Stimulated activated CD4-positive, alpha-beta T cell treated with anti-CD3 and anti-CD28 coated beads, Interleukin-1b, Interleukin-23, amount 100 ng/mL, for 24 hours (primary cell): ENCODE results near the gene USP47.
A peak's percentile ranks its signal among the peaks of the same experiment; 100 is the strongest.
"Not testable (repeated sequence)": the region's sequence is repeated elsewhere in the genome, so short reads cannot be mapped to it uniquely, and the experiment has no call there.

ENCODE experiments used
- DNase-seq, 4 experiments: peaks; one replicate each; pipeline ENCODE4 v3.0.0-alpha.2; 2020; ENCODE audit warnings: low read depth in 4 of 4, low spot score in 1 of 4

The USP47 gene

DNA sequence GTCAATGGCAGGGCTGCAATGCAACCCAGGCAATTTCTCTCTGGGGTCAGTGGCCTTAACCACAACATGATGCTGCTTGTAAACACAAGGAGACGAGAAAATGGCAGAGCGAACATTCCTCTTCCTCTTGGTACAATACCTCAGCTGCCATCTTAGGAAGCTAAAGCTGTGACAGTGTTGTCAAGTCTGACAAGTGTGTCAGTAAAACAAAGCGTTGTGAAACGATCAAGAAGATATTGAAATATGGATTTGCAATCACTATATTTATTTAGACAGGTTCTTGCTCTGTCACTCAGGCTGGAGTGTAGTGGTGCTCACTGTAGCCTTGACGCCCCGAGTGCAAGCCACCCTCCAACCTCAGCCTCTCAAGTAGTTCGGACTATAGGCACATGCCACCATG, 14.5 kb upstream of the USP47 start:
- no peak for DNase-seq

DNA sequence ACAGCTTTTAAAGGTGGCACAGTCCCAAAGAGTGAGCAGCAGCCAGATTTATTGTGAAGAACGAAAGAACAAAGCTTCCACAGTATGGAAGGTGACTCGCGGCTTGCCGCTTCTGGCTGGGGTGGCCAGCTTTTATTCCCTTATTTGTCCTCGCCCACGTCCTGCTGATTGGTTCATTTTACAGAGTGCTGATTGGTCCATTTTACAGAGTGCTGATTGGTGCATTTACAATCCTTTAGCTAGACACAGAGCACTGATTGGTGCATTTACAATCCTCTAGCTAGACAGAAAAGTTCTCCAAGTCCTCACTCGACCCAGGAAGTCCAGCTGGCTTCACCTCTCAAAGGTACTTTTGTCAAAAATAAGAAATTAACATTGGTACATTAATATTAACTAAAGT, 10.4 kb upstream of the USP47 start:
- DNase-seq, result not testable (repeated sequence)

DNA sequence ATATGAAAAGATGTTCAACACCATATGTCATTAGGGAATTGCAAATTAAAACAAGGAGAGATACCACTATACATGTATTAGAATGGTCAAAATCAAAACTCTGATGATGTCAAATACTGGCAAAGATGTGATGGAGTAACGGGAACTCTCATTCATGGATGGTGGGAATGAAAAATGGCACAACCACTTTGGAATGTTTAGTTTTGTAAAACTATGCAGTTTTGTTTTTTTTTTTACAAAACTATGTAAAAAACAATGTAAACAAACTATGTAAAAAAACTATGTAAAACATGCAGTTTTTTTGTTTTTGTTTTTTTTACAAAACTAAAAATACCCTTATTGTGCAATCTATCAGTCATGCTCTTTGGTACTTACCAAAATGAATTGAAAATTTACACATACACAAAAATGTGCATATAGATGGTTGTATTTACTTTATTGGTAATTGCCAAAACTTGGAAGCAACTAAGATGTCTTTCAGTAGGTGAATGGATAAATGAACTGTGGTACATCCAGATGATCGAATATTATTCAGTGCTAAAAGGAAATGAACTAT, 5.0 kb upstream of the USP47 start:
- no peak for DNase-seq

DNA sequence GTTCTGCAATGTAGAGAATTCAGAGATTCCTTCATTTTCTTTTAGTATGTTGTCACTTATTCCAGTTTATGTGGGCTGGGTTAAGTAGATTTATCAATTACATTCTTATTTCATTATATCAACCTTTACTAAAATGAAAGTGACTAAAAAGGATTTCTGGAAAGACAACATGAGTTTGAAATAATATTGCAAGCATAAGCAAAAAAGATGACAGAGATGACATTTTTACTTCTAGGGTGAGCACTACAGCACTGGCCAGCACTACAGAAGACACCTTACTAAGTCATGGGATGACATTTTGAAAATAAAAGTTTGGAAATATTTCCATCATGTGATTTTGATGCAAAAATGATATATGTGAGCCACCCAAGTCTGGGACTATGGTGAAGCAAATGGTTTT, 2.1 kb upstream of the USP47 start:
- no peak for DNase-seq

DNA sequence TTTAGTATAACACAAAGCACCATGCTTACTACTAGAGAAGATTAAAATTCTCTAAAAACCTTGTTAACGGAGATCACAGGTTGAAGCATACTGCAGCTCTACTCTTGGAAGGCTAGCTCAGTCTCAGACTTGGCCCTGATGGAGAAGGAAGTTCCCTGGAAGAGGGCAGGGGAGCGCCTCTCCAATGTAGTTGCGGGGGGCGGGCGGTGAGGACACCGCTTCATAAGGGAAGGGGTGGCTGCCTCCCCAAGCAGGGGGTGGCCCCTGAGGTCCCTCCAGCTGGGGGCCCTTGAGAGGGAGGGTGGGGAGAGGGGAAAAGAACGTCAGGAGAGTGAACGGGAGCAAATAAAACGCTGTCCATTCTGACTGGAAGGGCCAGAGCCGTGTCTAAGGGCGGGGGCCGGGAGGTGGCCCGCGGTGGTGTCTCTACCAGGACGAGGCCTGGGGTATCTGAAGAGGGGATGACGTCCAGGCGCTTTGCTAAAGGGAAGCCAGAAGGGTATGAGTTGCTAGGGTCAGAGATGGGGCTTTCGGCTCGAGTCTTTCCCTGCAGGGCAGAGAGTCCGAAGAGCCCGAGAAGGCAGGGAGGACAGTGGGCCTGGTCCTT, 553 bp upstream of the USP47 start:
- peak in 2 of 4 experiments; percentile 10 to 28 for DNase-seq

GRCh38 chr11:11842421-11843008, 743 bp downstream of the USP47 start:
- DNase-seq, result peak; percentile 23 to 37 (median 31)

DNA sequence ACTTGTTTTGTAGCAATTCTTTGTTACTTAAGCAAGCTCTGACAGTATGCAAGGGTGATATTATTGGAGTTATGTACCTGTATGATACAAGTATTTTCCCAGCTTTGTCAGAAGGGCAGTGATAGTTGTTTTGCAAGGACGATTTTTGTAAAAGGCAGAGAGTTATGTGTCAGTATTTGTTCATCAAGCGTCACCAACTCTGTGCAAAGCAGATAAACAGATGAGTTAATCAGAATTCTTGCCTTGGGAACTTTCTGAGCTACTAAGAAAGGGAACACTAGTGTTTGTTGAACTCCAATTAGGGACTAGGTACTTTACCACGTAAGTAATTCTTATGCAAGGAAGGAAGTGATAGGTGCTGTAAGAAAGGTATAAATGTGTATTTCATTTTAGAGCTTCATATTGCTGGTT, 1.4 kb downstream of the USP47 start:
- no peak for DNase-seq

GRCh38 chr11:11843642-11844041, 1.9 kb downstream of the USP47 start:
- DNase-seq, result no peak

DNA sequence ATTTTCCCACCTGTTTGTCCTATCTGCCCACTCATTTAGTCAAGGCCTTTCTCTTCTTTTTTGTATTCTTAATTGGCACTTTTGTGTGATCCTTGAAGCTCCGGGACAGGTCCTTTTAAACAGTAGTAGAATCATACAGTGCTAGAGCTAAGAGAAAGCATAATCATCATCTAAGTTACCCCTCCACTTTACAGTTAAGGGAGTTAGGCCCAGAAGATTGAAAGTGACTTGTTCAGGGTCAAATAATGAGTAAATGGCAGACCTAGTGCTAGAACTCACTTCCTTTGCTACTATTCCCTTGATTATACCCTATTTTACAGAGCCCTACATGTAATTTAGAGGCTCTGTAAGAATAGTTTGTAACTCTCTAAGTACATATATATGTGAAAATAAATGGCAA, 2.5 kb downstream of the USP47 start:
- no peak for DNase-seq

- DNase-seq, result no peak
Measured at GRCh38 chr11:11845071-11845470, 3.3 kb downstream of the USP47 start.

GRCh38 chr11:11845551-11845950, 3.8 kb downstream of the USP47 start:
- DNase-seq, result no peak

DNA sequence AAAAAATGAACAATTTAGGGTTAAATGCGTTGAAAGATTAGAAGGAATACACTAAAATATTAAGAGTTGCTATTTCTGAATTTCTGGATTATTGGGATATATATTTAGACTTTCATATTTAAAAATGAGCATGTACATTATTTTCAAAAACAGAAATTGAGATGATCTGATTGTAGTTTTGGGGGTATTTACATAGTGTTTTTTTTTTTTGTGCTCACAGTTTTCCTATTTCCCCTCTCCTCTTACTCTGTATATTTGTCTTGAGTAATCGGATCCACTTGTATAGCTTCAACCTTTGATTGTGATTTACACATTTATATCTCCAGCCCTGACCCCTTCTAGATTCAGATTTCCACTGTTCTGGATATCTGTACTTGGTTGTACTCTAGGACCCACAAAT, 5.3 kb downstream of the USP47 start:
- DNase-seq, result no peak

DNA sequence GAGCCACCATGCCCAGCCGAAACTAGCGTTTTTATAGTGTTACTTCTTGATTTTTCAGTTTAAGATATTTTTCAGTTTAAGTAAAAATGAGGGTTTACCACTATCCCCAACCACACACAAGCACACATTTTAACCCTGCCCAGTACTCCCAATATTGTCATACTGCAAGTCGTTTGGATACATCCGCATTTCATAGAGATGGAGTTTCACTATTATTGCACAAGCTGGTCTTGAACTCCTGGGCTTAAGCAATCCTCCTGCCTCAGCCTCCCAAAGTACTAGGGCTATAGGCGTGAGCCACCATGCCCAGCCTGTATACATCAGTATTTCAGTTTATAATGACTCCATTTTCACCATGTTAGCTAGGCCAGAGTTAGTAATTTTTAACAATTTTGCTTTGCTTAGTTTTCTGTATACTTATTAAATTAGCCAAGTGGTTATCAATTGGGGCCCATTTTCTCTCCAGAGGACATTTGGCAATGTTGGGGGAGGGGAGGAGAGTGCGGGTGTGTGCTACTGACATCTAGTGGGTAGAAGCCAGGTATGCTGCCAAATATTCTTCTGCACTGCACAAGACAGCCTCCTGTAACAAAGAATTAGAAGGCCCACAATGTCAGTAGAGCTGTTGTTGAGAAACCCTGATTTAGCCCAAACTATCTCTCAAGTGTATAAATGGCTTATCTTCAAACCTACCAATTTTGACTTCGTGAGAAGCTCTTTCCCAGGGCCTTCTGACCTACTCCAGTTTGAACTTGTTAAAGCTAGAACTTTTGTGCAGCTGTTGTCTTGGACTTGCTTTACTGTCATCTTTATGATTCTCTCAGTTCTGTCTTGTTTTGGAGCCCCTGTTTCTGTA, 7.3 kb downstream of the USP47 start:
- peak; percentile 26 to 43 (median 31) for DNase-seq

DNA sequence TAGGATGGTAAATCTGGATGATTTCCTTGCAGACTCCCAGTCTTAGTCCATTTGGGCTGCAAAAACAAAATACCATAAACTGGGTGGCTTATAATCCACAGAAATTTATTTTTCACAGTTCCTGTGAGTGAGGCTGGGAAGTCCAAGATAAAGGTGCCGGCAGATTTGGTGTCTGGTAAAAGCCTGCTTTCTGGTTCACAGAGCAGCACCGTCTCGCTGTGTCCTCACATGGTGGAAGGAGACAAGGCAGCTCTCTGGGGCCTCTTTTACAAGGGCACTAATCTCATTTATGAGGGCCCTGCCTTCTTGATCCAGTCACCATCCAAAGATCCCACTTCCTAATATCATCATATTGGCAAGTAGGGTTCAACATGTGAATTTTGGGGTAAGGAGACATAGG, 8.9 kb downstream of the USP47 start:
- DNase-seq, result no peak

- no peak for DNase-seq
Measured at GRCh38 chr11:11856638-11857037, 14.9 kb downstream of the USP47 start.

GRCh38 chr11:11857769-11858168, 16.0 kb downstream of the USP47 start:
- no peak for DNase-seq

DNA sequence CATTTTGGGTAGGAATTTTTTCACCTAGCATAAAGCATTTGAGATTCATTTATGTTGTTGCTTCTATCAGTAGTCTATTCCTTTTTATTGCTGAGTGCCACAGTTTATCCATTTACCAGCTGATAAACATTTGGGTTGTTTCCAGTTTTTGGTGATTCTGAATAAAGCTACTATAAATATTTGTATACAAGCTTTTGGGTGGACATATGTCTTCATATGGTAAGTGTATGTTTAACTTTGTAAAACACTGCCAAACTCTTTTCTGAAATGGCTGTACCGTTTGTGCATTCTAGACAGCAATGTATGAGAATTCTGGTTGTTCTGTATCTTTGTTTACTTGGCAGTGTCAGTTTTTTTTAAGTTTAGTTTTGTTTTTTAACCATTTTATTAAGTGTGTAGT, 16.9 kb downstream of the USP47 start:
- DNase-seq, result no peak

DNA sequence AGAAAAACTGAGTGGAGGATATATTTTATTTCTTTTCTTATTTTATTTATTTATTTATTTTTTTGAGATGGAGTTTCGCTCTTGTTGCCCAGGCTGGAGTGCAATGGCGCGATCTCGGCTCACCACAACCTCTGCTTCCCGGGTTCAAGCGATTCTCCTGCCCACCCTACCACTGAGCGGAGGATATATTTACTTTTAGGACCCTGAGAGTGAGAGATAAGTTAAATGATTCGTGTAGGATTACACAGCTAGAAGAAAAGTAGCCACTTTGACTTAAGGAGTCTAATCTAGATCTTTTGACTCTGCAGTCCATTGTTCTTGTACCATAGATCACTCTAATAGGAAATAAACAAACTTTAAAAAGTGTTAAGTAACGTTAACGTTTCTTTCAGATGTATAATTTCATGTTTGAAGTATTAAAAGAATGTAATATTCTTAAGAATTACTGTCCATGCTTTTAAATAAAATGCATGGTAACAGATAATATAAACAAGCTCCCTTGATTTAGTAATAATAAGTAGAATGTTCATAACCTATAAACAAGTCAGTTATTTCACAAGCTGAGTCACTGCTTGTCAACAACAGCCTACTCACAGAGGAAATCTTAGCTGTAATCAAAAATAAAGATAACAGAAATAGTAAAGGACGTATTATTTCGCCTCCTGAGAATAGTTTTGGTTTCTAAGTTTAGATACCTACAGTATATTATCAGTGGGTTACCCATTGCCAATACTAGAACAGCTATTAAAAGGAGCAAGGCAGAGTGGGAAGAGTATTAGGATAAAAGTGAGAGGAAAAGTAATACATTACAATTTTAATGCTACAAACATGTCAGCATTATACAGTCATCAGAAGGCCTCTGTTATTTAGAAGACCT, 18.6 kb downstream of the USP47 start:
- DNase-seq, result no peak

- DNase-seq, result no peak
Measured at GRCh38 chr11:11862999-11863398, 21.2 kb downstream of the USP47 start.

GRCh38 chr11:11864332-11864731, 22.6 kb downstream of the USP47 start:
- DNase-seq, result no peak

DNA sequence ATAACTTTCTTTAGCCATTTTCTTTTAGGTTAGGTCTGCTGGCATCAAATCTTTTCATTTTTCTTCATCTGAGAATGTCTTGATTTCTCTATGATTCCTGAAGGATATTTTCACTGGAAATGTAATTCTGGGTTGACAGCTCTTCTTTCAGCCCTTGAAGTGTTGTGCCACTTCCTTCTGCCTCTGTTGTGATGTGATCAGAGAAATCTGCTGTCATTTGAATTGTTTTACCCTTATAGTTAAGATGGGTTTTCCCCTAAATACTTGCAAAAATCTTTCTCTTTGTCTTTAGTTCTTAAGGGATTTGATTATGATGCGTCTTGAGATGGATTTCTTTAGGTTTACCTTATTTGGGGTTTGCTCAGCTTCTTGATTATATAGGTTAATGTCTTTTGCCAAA, 23.0 kb downstream of the USP47 start:
- no peak for DNase-seq
